HEK293 (cell line): ENCODE measurements around the gene ARL6IP5.

Source experiments
- CTCF ChIP-seq: fragments of 450-650 bp; formaldehyde crosslinking; IDR thresholded peaks from 2 replicates; pipeline ENCODE4 v1.5.1; 2016; ENCODE audit warnings: missing biosample characterization, missing genetic modification characterization
- EGR2 ChIP-seq: fragments of 450-650 bp; formaldehyde crosslinking; IDR thresholded peaks from 2 replicates; pipeline ENCODE4 v1.5.1; 2016; ENCODE audit warnings: low read depth, missing biosample characterization, missing genetic modification characterization
- IKZF3 ChIP-seq: fragments of 450-650 bp; IDR thresholded peaks from 2 replicates; pipeline ENCODE4 v1.5.0; 2018; ENCODE audit warnings: missing biosample characterization, mild to moderate bottlenecking, missing genetic modification characterization, moderate library complexity
- ZNF175 ChIP-seq: fragments of 450-650 bp; formaldehyde crosslinking; IDR thresholded peaks from 2 replicates; pipeline ENCODE4 v1.5.1; 2016; ENCODE audit warnings: missing biosample characterization, missing genetic modification characterization
- ZNF777 ChIP-seq: fragments of 450-650 bp; formaldehyde crosslinking; IDR thresholded peaks from 2 replicates; pipeline ENCODE4 v1.5.1; 2017; ENCODE audit warnings: missing biosample characterization, missing genetic modification characterization, borderline replicate concordance
- TF ChIP-seq, protein P1 (sequence below): fragments of 450-650 bp; formaldehyde crosslinking; conservative IDR thresholded peaks from 2 replicates; pipeline ENCODE4 v1.5.1; 2016; ENCODE audit warnings: low read depth, missing biosample characterization, missing genetic modification characterization

- no peak for TF ChIP-seq CTCF (tag by site-specific recombination)
- TF ChIP-seq IKZF3 = no peak
- TF ChIP-seq, protein P1, sequence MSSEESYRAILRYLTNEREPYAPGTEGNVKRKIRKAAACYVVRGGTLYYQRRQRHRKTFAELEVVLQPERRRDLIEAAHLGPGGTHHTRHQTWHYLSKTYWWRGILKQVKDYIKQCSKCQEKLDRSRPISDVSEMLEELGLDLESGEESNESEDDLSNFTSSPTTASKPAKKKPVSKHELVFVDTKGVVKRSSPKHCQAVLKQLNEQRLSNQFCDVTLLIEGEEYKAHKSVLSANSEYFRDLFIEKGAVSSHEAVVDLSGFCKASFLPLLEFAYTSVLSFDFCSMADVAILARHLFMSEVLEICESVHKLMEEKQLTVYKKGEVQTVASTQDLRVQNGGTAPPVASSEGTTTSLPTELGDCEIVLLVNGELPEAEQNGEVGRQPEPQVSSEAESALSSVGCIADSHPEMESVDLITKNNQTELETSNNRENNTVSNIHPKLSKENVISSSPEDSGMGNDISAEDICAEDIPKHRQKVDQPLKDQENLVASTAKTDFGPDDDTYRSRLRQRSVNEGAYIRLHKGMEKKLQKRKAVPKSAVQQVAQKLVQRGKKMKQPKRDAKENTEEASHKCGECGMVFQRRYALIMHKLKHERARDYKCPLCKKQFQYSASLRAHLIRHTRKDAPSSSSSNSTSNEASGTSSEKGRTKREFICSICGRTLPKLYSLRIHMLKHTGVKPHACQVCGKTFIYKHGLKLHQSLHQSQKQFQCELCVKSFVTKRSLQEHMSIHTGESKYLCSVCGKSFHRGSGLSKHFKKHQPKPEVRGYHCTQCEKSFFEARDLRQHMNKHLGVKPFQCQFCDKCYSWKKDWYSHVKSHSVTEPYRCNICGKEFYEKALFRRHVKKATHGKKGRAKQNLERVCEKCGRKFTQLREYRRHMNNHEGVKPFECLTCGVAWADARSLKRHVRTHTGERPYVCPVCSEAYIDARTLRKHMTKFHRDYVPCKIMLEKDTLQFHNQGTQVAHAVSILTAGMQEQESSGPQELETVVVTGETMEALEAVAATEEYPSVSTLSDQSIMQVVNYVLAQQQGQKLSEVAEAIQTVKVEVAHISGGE (tag by site-specific recombination) = no peak
- TF ChIP-seq ZNF175 (tag by site-specific recombination) = no peak
- TF ChIP-seq EGR2 = no peak
- no peak for TF ChIP-seq ZNF777 (tag by site-specific recombination)
Observed at GRCh38 chr3:69137005-69137404, 52.3 kb downstream of the ARL6IP5 start.
